Stomach (tissue), 9 donors: ENCODE measurements around the gene KLF18. TPM values are rescaled to one million over a fixed set of nuclear protein-coding genes. Genes with fewer than 3 reads are reported as not detected.
"Not testable (repeated sequence)": the region's sequence is repeated elsewhere in the genome, so short reads cannot be mapped to it uniquely, and the experiment has no call there.

Experiments used
- DNase-seq, 2 donors: peaks; one replicate each; pipeline versions ENCODE4 v3.0.0 to v3.0.0-alpha.2; 2013 to 2019
- H3K27ac ChIP-seq, 5 donors: fragments of 200-600 bp in 4 of 5; sonication (generic) in 4 of 5; one replicate each; pipeline ENCODE4 v1.5.1; 2013 to 2019; ENCODE audit warnings: mild to moderate bottlenecking in 1 of 5, moderate library complexity in 1 of 5
- H3K27me3 ChIP-seq, 3 donors: fragments of 200-600 bp; sonication (generic); one replicate each; pipeline ENCODE4 v1.5.1; 2017 to 2019; ENCODE audit warnings: mixed run types in 1 of 3
- H3K36me3 ChIP-seq, 4 donors: fragments of 200-600 bp; sonication (generic); 1 replicate in 3 of 4; 2 replicates in 1 of 4; pipeline ENCODE4 v1.5.1; 2016 to 2019
- H3K4me1 ChIP-seq, 4 donors: fragments of 200-600 bp; sonication (generic); one replicate each; pipeline ENCODE4 v1.5.1; 2016 to 2019
- H3K4me3 ChIP-seq, 4 donors: fragments of 200-600 bp; sonication (generic) in 3 of 4; one replicate each; pipeline ENCODE4 v1.5.1; 2016 to 2019; ENCODE audit warnings: mild to moderate bottlenecking in 1 of 4
- H3K9me3 ChIP-seq, 4 donors: fragments of 200-600 bp; sonication (generic); one replicate each; pipeline ENCODE4 v1.5.1; 2016 to 2019
- CTCF ChIP-seq, 7 experiments: fragments of 450-650 bp in 4 of 7; fragments of 200-600 bp in 3 of 7; sonication (generic) in 3 of 7; IDR thresholded peaks; one replicate each; pipeline ENCODE4 v1.5.1; 2016 to 2019; ENCODE audit warnings: antibody characterized with exemption in 7 of 7, control low read depth in 2 of 7, mild to moderate bottlenecking in 1 of 7
- EP300 ChIP-seq: sonication (generic); formaldehyde crosslinking; IDR thresholded peaks from one replicate; pipeline ENCODE4 v1.6.1; 2017; ENCODE audit warnings: antibody characterized with exemption
- POLR2A ChIP-seq, 4 donors: fragments of 450-650 bp; IDR thresholded peaks; one replicate each; pipeline ENCODE4 v1.6.1; 2016; ENCODE audit warnings: antibody characterized with exemption in 4 of 4, control low read depth in 2 of 4, mild to moderate bottlenecking in 1 of 4, moderate library complexity in 1 of 4
- POLR2AphosphoS5 ChIP-seq, 3 donors: sonication (generic); formaldehyde crosslinking; IDR thresholded peaks; one replicate each; pipeline ENCODE4 v1.6.1; 2016; ENCODE audit warnings: antibody characterized with exemption in 3 of 3
- WGBS, 5 donors: extraction: QIAGEN DNeasy Blood & Tissue Kit in 3 of 5; methylation state at CpG; one replicate each; pipeline versions ENCODE4 v1.1.5 to v1.1.7; 2013 to 2018; 5-methylcytosine and 5-hydroxymethylcytosine counted together
- intact Hi-C: fragments of 100-400 bp; cut with DNase I; formaldehyde crosslinking; loops from one replicate; pipeline ENCODE4 v1.15.1; 2023; ENCODE audit warnings: low total_unique reads
- polyA plus RNA-seq, 3 donors: library from polyadenylated mRNA; stranded (reverse); fragments of 200-250 nt; gene quantifications; one replicate each; pipeline ENCODE4 v1.2.3, GENCODE V29; 2013
- total RNA-seq, 5 donors: library from RNA; depleted of rRNA; stranded (reverse); fragments of >200 nt; gene quantifications; one replicate each; pipeline versions ENCODE4 v1.1.0 to v1.2.3, GENCODE V29; 2014 to 2016
- donor health status: healthy with polysubstance abuse.
- donor health status: Bipolar disorder and iron deficiency.
- donor health status: healthy.

KLF18 gene
- total and polyA plus RNA-seq, 8 donors, result not detected

GRCh38 chr1:44118682-44119081 is 22.7 kb downstream of the KLF18 start, which contains the start of gene KLF17:
Gene KLF17 (plus strand): TSS chr1:44118821. CDS start chr1:44118908, 87 bp downstream.
- WGBS, 5 donors, result 90 to 97% (median 94%) methylated on average over 20 to 25 of the region's 25 CpGs
- Histone ChIP-seq H3K36me3 (no peaks in the 10 kb centered on the region), H3K27ac (no peak within 1 kb of the TSS), H3K4me3 (no peak within 1 kb of the TSS), H3K27me3 (peaks cover 0 to 19% (median 0%) of the 10 kb centered on the region in 3 donors), H3K4me1 (no peaks in the 10 kb centered on the region), H3K9me3 (no peaks in the 10 kb centered on the region)
- DNase-seq, result no peak
- intact Hi-C loops, result no loop called here
- TF ChIP-seq CTCF (IDR thresholded peaks at IDR 0.05) (no peak), POLR2AphosphoS5 (IDR thresholded peaks at IDR 0.05) (no peak), POLR2A (IDR thresholded peaks at IDR 0.05) (no peak), EP300 (no peak)

GRCh38 chr1:44117272-44117671 is 24.2 kb downstream of the KLF18 start:
- DNase-seq, H3K9me3 ChIP-seq, H3K27ac ChIP-seq, H3K4me1 ChIP-seq, intact Hi-C loops, H3K36me3 ChIP-seq, H3K4me3 ChIP-seq: not testable (repeated sequence)
- peaks cover 0 to 11% (median 0%) of the 10 kb centered on the region in 3 donors for H3K27me3 ChIP-seq
- 95 to 98% (median 97%) methylated on average over 10 of the region's 10 CpGs for WGBS, 5 donors

GRCh38 chr1:44114098-44114497 is 27.3 kb downstream of the KLF18 start:
- WGBS, 5 donors, result 78 to 83% (median 81%) methylated on average over 7 of the region's 7 CpGs
- Histone ChIP-seq H3K4me3 (no peak overlapping the region), H3K36me3 (no peaks in the 10 kb centered on the region), H3K27ac (no peak overlapping the region), H3K9me3 (no peaks in the 10 kb centered on the region), H3K4me1 (no peaks in the 10 kb centered on the region), H3K27me3 (peaks cover 0 to 9% (median 0%) of the 10 kb centered on the region in 3 donors)
- intact Hi-C loops, result no loop called here
- no peak for TF ChIP-seq EP300
- no peak for TF ChIP-seq POLR2AphosphoS5 (IDR thresholded peaks at IDR 0.05)
- no peak for TF ChIP-seq POLR2A (IDR thresholded peaks at IDR 0.05)
- no peak for TF ChIP-seq CTCF (IDR thresholded peaks at IDR 0.05)
- DNase-seq, result no peak

- H3K4me1 ChIP-seq, result no peaks in the 10 kb centered on the region
- no peaks in the 10 kb centered on the region for H3K9me3 ChIP-seq
- no peak overlapping the region for H3K27ac ChIP-seq
- no peak for TF ChIP-seq CTCF (IDR thresholded peaks at IDR 0.05)
- TF ChIP-seq POLR2AphosphoS5 (IDR thresholded peaks at IDR 0.05), result no peak
- TF ChIP-seq EP300, result no peak
- TF ChIP-seq POLR2A (IDR thresholded peaks at IDR 0.05), result no peak
- intact Hi-C loops, result no loop called here
- H3K27me3 ChIP-seq, result no peaks in the 10 kb centered on the region
- 56 to 64% (median 62%) methylated on average over 2 of the region's 2 CpGs for WGBS, 5 donors
- no peak for DNase-seq
- H3K36me3 ChIP-seq, result no peaks in the 10 kb centered on the region
- H3K4me3 ChIP-seq, result no peak overlapping the region
Observed at GRCh38 chr1:44113095-44113609, 28.3 kb downstream of the KLF18 start.

GRCh38 chr1:44112486-44112885 is 28.9 kb downstream of the KLF18 start:
- no peaks in the 10 kb centered on the region for H3K36me3 ChIP-seq
- no peak for DNase-seq
- no peaks in the 10 kb centered on the region for H3K4me1 ChIP-seq
- no peak overlapping the region for H3K4me3 ChIP-seq
- TF ChIP-seq POLR2A (IDR thresholded peaks at IDR 0.05) (no peak), EP300 (no peak), POLR2AphosphoS5 (IDR thresholded peaks at IDR 0.05) (no peak), CTCF (IDR thresholded peaks at IDR 0.05) (no peak)
- 73 to 80% (median 78%) methylated on average over 3 of the region's 3 CpGs for WGBS, 5 donors
- no peak overlapping the region for H3K27ac ChIP-seq
- H3K9me3 ChIP-seq, result no peaks in the 10 kb centered on the region
- intact Hi-C loops, result no loop called here
- no peaks in the 10 kb centered on the region for H3K27me3 ChIP-seq
